Stomach smooth muscle (tissue), 2 donors: ENCODE measurements around the gene ANKH.

Source experiments
- H3K27ac ChIP-seq: one replicate; pipeline ENCODE4 v1.7.0; 2013; ENCODE audit warnings: mild to moderate bottlenecking, low read length, inconsistent platforms
- H3K27me3 ChIP-seq, 2 donors: one replicate each; pipeline ENCODE4 v1.7.0; 2013; ENCODE audit warnings: low read length in 2 of 2; ENCODE audit not compliant: insufficient read depth in 2 of 2, control insufficient read depth in 1 of 2
- H3K36me3 ChIP-seq, 2 donors: one replicate each; pipeline ENCODE4 v1.7.0; 2013; ENCODE audit warnings: low read length in 2 of 2; ENCODE audit not compliant: control insufficient read depth in 2 of 2, insufficient read depth in 2 of 2
- H3K4me1 ChIP-seq: one replicate; pipeline ENCODE4 v1.7.0; 2013; ENCODE audit warnings: low read length; ENCODE audit not compliant: control insufficient read depth, insufficient read depth
- H3K4me3 ChIP-seq, 2 donors: one replicate each; pipeline ENCODE4 v1.7.0; 2013; ENCODE audit warnings: low read length in 2 of 2
- H3K9ac ChIP-seq, 2 donors: one replicate each; pipeline ENCODE4 v1.7.0; 2013; ENCODE audit warnings: low read length in 2 of 2, mild to moderate bottlenecking in 1 of 2
- H3K9me3 ChIP-seq, 2 donors: one replicate each; pipeline ENCODE4 v1.7.0; 2013; ENCODE audit warnings: low read length in 2 of 2; ENCODE audit not compliant: control insufficient read depth in 2 of 2
- donor health status: healthy.
- donor health status: Pancreatic carcinoma.

Gene ANKH

GRCh38 chr5:14665101-14665822 lies 206.3 kb downstream of the ANKH start:
- Histone ChIP-seq H3K4me3 (peak overlapping the region; percentile 88 to 89), H3K27ac (peak overlapping the region; percentile 89), H3K9ac (peak overlapping the region; percentile 67 to 75), H3K4me1 (peaks cover 34% of the 10 kb centered on the region), H3K36me3 (no peaks in the 10 kb centered on the region), H3K9me3 (no peaks in the 10 kb centered on the region), H3K27me3 (no peaks in the 10 kb centered on the region)

- Histone ChIP-seq H3K27ac (peak within 1 kb of the TSS; percentile 89), H3K36me3 (no peaks in the 10 kb centered on the region), H3K27me3 (no peaks in the 10 kb centered on the region), H3K4me1 (peaks cover 34% of the 10 kb centered on the region), H3K9me3 (no peaks in the 10 kb centered on the region), H3K4me3 (peak within 1 kb of the TSS; percentile 88 to 89), H3K9ac (peak within 1 kb of the TSS; percentile 67 to 86)
These were observed 207.1 kb downstream of the ANKH start, which contains the start of gene OTULIN for GRCh38 chr5:14664270-14665100. OTULIN (plus strand) TSS chr5:14664718; CDS start chr5:14664826, 108 bp downstream.

DNA sequence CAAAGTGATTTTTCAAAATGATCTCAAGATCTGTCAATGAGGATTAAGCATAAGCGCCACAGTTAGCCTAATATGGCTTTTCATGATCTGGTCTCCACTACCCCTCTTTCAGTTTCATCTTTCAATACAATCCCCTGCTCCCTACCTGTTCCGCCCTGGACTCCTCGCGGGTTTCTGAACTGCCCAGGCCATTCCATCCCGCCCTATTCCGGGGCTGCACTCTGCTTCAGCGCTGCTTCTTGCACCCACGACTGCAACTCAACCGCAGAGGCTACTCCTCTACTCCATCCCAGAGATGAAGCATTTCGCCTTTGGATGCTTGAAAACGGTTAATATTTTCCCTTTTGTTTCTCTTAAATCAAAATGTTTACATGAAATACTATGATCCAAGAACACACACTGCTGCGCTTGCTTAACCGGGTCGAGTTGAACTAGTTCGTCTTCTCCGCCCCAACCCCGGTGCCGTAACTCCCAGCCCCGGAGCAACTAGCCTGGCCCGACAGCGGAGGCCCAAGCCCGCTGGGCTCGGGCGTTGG lies 207.8 kb downstream of the ANKH start:
- peak overlapping the region; percentile 67 to 86 for H3K9ac ChIP-seq
- peaks cover 34% of the 10 kb centered on the region for H3K4me1 ChIP-seq
- H3K9me3 ChIP-seq, result no peaks in the 10 kb centered on the region
- no peaks in the 10 kb centered on the region for H3K36me3 ChIP-seq
- no peaks in the 10 kb centered on the region for H3K27me3 ChIP-seq
- H3K27ac ChIP-seq, result peak overlapping the region; percentile 89
- H3K4me3 ChIP-seq, result peak overlapping the region; percentile 85 to 88

DNA sequence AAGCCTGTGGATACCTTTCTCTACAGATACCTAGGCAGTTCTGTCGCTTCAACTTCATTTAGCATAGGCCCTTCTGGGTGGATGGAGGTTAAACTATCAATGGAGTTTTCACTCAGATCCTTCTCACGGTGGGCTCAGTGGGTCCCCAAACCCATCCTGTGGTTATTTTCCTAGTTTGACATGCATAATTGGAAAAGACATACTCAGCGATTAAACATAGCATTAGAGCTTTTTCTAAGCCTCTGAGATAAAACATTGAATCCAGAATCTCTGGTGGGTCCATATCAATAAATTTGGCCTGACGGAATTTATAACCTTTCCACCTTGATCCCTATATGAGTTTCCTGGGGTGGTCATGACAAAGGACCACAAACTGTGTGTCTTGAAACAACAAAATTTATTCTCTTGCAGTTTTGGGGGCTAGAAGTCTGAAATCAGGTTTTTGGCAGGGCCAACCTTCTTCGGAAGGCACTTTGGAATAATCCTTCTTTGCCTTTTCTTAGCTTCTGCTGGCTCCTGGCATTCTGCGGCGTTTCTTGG lies 208.8 kb downstream of the ANKH start:
- Histone ChIP-seq H3K4me1 (peaks cover 33% of the 10 kb centered on the region), H3K4me3 (no peak overlapping the region), H3K36me3 (no peaks in the 10 kb centered on the region), H3K27ac (no peak overlapping the region), H3K9ac (peak overlapping the region in 1 of 2 donors; percentile 67), H3K9me3 (no peaks in the 10 kb centered on the region), H3K27me3 (no peaks in the 10 kb centered on the region)

GRCh38 chr5:14660833-14661232 lies 210.7 kb downstream of the ANKH start:
- no peaks in the 10 kb centered on the region for H3K27me3 ChIP-seq
- no peaks in the 10 kb centered on the region for H3K36me3 ChIP-seq
- H3K4me1 ChIP-seq, result peaks cover 21% of the 10 kb centered on the region
- H3K9ac ChIP-seq, result no peak overlapping the region
- H3K4me3 ChIP-seq, result no peak overlapping the region
- no peaks in the 10 kb centered on the region for H3K9me3 ChIP-seq
- H3K27ac ChIP-seq, result no peak overlapping the region

DNA sequence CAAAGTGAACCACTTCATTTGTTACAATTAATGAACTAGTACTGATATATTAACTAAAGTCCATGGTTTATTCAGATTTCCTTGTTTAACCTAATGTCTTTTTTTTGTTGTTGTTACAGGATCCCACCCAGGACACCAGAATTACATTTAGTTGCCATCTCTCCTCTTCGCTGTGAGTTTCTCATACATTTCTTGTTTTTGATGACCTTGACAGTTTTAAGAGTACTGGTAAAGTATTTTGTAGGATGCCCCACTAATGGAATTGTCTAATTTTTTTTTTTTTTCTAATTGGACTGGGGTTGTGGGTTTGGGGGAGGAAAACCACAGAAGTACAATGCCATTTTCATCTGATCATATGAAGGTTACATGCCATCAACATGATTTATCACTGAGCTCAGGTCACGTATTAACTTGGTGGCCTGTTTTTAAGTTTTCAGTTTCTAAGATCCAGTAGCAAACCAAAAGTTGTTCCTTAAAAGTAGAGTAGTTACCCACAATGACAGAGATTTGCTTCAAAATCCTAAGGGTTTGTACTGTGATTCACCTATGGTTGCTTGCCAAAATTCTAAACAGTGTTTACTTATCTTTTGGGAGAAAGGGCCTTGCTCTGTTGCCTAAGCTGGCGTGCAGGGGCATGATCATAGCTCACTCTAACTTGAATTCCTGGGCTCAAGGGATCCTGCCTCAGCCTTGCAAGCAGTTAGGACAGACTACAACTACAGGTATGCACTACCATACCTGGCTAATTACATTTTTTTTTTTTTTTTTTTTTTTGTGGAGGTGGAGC lies 211.6 kb downstream of the ANKH start:
- Histone ChIP-seq H3K9me3 (no peaks in the 10 kb centered on the region), H3K27me3 (no peaks in the 10 kb centered on the region), H3K4me3 (no peak overlapping the region), H3K4me1 (peaks cover 13% of the 10 kb centered on the region), H3K36me3 (no peaks in the 10 kb centered on the region), H3K27ac (no peak overlapping the region), H3K9ac (no peak overlapping the region)

- Histone ChIP-seq H3K27me3 (no peaks in the 10 kb centered on the region), H3K4me1 (no peaks in the 10 kb centered on the region), H3K36me3 (no peaks in the 10 kb centered on the region), H3K4me3 (no peak overlapping the region), H3K9ac (no peak overlapping the region), H3K27ac (no peak overlapping the region), H3K9me3 (no peaks in the 10 kb centered on the region)
These were observed 214.7 kb downstream of the ANKH start for GRCh38 chr5:14656898-14657297.

GRCh38 chr5:14655146-14655741 lies 216.3 kb downstream of the ANKH start:
- Histone ChIP-seq H3K9me3 (no peaks in the 10 kb centered on the region), H3K4me1 (no peaks in the 10 kb centered on the region), H3K4me3 (no peak overlapping the region), H3K27ac (no peak overlapping the region), H3K36me3 (no peaks in the 10 kb centered on the region), H3K27me3 (no peaks in the 10 kb centered on the region), H3K9ac (no peak overlapping the region)
